HG02840 (cell line): ENCODE results near the gene TMEM161B.
"Not testable (repeated sequence)": the region's sequence is repeated elsewhere in the genome, so short reads cannot be mapped to it uniquely, and the experiment has no call there.

Source experiments
- ATAC-seq: cut with Tn5 transposase; IDR thresholded peaks from one replicate; pipeline ENCODE4 v1.9.1; 2021; ENCODE audit warnings: mild to moderate bottlenecking, moderate library complexity, moderate number of reproducible peaks; ENCODE audit not compliant: unreplicated experiment, low FRiP score

TMEM161B gene

DNA sequence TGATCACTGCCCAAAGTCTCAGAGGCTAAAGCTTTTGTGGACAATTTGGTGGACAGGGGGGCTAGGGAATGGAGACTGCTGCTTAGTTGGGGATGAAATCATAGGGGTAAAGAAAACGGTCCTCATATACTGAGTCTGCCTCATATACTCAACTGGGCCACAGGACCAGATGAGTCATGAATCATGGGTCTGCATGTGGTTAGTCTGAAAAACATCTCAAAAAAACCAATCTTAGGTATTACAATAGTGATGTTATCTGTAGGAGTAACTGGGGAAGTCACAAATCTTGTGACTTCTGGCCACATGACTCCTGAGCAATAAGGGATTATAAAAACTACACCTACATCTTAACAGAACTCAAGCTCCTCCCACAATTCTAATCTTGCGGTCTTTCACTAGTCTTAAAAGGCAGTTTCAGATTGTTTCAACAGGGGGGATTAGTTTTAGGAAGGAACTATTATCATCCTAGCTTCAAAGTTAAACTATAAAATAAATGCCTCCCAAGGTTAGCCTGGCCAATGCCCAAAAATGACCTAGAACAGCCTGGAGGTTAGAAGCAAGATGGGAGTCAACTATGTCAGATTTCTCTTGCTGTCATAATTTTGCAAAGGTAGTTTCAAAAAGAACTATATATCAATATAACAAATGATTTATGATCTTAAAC is 17.5 kb downstream of the TMEM161B start:
- no peak for ATAC-seq

DNA sequence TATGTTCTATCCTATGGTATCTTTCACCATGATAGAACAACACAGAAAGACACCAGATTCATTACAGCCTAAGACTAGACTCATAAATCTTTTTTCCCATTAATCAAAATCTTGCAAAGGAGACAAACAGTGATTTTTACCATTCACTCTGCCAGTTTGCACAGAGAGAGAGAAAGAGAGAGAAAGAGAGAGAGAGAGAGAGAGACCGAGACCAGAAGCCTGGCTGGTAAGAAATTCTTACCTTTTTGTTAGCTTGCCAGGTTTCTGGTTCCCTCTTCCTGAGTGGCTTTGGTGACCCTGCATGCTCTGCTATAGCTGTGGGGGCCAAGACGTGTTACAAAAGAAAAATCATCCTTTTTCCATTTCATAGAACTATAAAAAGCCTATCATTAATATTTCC is 18.6 kb downstream of the TMEM161B start:
- ATAC-seq = no peak

DNA sequence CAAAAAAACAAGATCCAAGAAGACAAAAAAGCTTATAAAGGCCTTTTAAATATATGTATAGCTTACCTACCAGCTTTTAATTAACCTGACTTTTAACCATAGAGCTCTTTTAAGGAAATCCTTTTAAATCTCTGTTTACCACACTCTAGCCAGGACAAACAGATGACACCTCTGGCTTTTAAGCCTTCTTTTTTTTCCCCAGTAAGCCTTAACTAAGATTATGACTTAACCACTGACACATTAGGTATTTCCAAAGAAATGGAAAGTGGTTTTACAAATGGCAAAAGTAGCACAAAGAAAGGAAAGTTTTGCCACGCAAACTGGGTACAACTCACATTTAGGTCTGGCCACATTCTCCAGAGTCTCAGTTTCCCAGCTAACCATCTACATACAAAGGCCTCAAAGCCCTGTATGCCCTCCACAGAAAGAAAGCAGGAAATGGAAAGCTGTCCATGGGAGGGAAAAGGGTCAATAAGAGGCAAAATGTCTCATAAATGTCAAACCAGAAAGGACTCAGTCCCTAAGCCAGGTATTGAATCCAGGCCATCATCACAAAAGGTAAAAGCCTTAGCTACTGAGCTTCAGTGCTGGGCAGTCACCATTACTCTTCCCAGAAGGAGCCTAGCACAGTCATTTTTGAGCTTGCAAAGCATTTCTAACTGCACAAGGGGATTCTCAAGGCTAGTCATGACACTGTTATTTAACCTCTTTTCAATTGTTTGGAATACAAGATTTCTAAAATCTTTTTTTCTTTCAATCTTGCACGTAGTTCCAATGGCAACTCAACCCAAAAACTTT is 19.7 kb downstream of the TMEM161B start:
- no peak for ATAC-seq

DNA sequence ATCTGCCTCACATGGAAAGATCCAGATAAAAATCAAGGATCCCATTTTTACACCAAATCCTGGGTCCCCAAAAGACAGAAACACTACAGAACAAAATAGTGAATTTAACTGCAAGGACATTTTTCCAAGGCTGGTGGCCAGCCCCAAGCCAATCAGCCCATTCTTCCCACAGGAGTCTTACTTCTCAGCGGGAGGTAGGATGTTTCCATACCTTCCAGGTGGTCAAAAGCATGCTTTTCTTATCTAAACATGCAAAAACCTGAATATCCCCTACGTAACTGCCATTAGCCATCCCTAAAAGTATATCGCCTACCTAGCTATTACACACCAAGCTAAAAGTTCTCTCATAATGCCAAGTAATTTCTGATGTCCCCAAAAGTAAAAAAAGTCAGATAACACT is 20.6 kb downstream of the TMEM161B start:
- ATAC-seq = no peak

DNA sequence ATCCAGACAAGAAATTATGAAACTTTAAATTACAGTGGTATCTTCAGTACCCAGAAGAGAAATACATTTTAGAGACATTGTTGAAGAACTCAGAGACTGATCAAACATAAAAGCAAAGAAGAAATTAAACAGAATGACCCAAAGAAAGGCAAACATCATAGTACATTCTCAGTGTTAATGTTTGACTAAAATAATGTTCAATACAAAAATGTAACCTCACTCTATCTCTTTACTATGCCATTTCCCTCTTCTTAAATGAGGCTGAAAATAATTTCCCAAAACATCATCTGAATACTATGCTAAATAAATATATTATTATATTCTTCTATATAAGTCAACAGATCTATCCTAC is 22.8 kb downstream of the TMEM161B start:
- no peak for ATAC-seq

DNA sequence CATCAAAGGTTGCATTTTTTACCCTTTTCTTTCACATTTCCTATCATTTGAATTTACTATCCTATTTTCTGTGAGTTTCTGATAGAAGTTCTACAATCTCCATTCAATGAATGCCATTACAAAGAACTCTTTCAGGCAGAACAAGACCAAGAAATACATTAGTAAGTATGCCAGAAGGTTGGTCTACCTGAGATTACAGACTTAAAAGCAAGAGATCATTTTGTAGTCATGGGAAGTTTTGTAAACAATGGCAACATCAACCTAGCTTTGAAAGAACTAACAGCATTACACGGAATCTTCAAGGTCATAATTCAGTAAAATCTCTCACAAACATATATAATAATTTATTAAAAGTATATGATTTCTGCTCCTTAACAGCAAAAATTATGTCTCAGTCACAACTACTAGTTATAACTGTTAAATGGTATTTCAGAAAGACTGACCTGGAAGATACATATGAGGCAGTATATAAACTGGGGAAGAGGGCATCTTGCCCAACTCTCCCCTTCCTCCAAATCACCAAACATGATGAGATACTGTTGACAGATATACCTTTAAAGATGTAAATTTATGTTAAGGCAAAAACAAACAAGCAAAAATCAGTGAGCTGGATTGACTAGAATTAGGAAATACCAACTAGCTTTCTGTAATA is 23.3 kb downstream of the TMEM161B start:
- no peak for ATAC-seq

DNA sequence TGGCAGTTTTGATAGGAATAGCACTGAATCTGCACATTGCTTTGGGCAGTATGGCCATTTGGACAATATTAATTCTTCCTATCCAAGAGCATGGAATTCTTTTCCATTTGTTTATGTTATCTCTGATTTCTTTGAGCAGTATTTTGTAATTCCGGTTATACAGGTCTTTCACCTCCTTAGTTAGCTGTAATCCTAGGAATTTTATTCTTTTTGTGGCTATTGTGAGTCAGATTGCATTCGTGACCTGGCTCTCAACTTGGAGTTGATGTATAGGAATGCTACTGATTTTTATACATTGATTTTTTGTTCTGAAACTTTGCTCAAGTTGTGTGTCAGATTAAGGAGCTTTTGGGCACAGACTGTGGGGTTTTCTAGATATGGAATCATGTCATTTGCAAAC is 24.0 kb downstream of the TMEM161B start:
- no peak for ATAC-seq

DNA sequence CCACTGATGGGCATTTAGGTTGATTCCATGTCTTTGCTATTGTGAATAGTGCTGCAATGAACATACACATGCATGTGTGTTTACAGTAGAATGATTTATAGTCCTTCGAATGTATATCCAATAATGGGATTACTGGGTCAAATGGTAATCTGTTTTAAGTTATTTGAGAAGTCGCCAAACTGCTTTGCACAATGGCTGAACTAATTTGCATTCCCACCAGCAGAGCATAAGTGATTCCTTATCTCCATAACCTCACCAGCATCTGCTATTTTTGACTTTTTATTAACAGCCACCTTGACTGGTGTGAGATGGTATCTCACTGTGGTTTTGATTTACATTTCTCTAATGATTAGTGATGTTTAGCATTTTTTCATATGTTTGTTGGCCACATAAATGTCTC is 25.2 kb downstream of the TMEM161B start:
- ATAC-seq = not testable (repeated sequence)

DNA sequence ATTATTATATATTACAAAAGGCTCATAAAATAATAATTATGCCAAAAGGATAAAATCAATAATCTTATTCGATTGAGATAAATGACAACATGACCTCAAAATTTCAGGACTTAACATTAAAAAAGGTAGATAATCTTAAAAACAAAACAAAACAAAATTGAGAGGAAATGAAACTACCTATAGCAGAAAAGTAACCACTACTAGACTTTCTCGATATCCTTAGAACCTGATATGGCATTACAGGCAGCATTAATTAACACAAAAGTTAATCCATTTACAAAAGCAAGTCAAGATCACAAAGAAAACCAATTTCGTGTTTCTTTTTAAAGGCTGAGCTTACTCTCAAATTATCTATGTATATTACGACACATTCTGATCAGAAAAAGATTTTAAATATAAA is 29.9 kb downstream of the TMEM161B start:
- no peak for ATAC-seq

DNA sequence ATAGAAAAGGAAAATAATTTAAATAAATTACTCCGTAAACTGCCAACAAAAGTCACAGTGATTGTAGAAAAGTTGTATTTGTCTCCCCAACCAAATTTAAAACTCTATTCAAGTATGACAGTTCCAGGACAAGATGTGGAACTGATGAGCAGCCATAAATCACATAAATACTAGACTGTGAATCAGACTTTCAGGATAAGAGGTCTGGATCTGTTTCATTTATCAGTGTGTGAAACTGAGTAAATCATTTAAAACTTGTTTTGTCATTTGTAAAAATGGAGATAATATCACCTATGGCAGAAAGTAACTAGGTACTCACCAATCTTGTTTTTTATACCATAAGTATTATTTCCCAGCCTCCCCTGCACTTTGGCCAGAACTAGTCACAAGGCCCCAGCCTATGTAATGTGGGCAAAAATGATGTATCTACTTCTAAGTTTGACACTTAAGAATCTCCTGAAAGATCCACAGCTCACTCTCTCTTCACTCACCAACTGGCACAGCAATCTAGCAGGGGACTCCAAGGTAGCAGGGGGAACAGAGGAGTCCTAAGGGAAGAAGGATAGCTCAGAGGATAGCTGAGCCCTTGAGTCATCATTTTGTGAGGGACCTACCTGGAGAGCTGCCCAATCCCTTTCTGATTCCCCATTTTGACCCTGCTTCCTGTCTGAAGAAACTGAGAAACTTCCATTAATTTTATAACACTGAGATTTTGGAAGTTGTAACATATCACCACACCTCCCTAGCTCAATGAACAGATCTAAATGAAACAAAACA is 31.6 kb downstream of the TMEM161B start:
- ATAC-seq = no peak

DNA sequence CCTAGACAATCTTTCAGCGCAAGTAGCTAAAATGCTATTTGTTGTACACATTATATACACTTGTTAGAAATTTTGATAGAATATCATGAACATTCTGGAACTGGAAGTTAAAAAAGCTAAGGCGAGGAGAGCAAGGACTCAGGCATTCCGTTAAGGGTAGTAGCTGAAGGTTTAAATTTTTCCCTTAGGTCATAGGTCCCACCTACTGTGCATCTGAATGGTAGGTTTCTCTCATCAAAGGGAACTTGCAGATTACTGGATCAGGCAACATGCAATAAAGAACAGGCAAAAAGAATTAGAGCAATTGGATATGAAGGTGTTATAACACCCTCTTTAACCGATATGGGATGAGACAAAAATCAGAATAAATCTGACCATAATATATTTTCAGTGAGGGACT is 32.8 kb downstream of the TMEM161B start:
- ATAC-seq = no peak

DNA sequence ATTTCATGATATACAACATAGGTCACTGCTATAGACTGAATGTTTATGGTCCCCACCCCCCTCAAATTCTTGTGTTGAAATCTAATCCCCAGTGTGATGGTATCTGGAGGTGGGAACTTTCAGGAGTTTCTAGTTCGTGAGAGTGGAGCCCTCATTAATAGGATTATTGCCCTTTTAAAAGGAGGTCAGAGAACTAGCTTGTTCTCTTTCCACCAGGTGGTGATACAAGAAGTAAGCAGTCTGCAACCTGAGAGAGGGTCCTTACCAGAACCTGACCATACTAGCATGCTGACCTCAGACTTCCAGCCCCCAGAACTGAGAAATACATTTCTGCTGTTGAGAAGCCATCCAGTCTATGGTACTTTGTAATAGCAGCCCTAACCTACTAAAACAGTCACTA is 33.3 kb downstream of the TMEM161B start:
- no peak for ATAC-seq

DNA sequence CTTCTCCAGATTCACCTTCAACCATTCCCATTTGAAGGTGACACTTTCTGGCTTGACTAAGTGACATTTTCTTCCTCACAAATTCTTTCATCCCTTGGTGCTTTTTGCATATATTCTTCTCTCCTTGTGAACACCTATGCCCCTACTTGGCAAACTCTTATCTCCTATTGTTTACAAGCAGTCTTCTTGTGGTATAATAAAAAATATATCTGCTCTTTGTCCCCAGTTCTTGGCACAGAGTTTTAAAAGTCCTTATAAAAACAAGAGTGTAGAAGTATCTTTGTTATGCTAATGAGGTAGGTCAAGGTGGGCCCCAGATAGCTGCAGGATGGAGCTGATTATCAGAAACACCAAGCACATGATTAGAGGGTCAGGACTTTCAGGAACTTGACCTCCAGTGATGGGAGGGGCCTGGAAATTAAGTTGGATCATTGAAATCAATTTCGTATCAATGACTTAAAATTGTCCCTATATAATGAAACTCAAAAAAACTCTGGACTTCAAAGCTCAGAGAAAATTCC is 38.0 kb downstream of the TMEM161B start:
- ATAC-seq = no peak

DNA sequence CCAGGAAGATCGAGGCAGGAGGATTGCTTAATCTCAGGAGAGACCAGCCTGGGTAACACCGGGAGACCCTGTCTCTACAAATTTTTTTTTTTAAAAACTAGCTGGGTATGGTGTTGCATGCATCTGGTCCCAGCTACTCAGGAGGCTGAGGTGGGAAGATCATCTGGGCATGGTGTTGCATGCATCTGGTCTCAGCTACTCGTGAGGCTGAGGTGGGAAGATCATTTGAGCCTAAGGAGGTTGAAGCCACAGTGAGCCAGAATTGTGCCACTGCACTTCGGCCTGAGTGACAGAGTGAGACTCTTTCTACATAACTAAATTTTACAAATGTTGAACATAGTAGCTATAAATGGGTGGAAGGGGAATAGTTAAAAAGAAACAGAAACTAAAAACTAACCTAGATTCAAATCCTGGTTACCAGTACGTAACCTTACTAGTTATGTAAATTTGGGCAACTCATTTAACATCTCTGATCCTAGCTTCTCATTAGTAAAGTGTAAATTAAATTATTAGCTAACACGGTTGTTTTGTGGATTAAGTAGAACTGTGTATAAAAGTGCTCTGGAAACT is 41.7 kb downstream of the TMEM161B start:
- ATAC-seq = no peak

DNA sequence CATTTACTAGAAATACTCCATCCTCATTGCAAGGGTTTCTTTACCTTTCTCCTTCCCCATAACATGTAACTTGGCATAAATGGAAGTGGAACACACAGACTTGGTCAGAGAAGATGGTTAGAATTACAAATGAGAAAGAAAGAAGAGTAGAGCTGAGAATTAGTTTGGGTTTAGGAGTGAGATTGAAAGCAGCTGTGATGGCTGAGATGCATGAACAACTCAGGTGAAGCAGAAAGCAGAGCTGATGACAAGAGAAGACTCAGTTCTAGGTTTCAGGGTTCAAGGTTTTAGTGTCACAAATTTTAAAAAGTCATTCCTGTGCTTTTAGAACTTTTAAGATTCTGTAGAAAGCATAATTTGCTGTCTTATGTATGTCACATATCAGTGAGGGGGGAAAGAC is 54.0 kb downstream of the TMEM161B start:
- ATAC-seq = no peak

DNA sequence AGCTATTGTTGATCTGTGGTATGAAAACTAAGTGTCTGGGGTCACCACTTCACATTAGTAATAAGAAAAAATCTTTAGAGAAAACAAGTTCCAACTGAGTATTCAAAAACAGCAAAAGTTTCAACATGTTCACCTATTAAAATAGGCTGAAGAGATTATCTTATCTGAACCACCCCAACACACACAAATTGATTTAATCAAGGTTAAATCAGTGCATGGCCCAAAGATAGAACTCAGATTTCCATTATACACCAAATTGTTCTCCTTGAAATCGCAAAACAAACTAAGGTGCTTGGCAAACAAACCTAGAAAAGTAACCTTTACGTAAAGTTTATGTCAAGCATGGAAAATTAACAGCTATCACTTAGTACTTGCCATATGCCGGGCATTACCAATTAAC is 61.1 kb downstream of the TMEM161B start:
- no peak for ATAC-seq

DNA sequence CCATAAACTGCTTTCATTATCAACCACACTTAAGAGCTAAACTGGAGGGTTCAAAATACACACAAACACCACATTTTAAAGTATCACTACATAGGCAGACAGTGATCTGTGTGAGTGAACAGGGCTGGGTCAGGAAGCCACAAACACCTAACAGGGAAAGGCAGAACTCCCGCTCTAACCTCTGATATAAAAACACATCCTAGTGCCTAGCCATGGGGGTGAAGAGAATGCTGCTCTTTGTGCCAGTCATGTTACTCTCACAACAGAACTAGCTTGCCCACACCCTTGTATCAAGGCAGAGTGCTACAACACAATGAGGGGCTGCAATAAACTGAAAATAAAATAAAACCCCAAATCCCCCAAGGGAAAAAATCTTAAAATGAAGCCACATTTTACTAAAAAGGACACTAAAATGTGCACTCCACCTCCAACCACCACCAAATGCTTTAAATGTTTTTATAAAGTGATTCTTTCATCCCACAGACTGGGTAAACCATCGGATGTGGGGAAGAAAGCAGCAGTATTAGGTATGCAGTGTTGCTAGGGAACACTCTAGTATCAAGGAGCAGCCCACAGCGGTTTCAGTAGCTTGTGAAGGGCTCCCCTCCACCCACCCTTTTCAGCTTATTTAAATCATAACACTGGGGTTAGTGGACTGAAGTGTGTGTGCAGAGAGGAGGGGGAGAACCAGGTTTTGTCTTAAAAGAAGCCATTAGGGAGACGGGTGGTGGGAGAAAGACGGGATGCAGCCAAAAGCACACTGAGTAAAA is 64.5 kb downstream of the TMEM161B start:
- ATAC-seq = no peak

DNA sequence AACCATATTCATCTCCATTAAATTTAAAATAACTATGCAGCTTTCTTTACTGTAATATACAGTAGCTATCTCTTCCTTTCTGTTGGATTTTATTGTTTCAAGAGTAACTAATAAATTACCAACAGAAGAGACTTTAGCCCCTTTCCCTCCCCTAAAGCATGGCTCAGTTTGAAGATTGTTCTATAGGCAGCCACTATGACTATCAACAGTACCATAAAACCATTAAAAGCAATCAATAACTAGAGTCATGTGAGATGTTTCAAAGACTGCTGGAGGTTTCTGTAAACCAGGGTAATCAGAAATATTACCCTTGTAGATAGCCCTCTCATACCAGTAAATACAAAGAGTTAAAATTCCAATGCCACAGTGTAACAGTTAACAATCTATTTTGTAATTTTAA is 73.0 kb downstream of the TMEM161B start:
- no peak for ATAC-seq

DNA sequence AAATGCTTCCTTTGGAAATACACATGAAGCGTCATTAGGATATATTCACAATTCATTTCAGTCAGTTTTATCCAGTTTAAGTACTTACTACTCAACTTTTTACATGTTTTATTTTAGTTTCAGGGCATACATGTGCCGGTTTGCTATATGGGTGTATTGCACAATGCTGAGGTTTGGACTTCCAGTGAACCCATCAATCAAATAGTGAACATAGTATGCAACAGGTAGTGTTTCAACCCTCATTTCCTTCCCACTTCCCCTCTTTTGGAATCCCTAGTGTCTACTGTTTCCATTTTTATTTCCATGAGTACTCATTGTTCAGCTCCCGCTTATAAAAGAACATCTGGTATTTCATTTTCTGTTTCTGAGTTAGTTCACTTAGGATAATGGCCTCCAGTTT is 74.7 kb downstream of the TMEM161B start:
- no peak for ATAC-seq
